Kidney (tissue), 14 donors: ENCODE data around the gene EPAS1. TPM values are rescaled to one million over a fixed set of nuclear protein-coding genes. Genes with fewer than 3 reads are reported as not detected.

Experiments
- DNase-seq, 5 donors: peaks; one replicate each; pipeline ENCODE4 v3.0.0-alpha.2; 2013 to 2020
- FAIRE-seq: peaks from 2 replicates; lab custom pipeline; 2012; peaks lifted over from hg19 to GRCh38; lab: Jason Lieb, UNC
- H3K27ac ChIP-seq, 2 donors: one replicate each; pipeline ENCODE4 v1.7.0; 2013; ENCODE audit warnings: low read depth in 2 of 2, low read length in 2 of 2, inconsistent platforms in 1 of 2
- H3K27me3 ChIP-seq: one replicate; pipeline ENCODE4 v1.7.1; 2013; ENCODE audit warnings: low read length, inconsistent platforms; ENCODE audit not compliant: control insufficient read depth, insufficient read depth
- H3K36me3 ChIP-seq, 3 donors: one replicate each; pipeline versions ENCODE4 v1.7.0 to v1.7.1; 2013; ENCODE audit warnings: low read length in 3 of 3, control low read depth in 1 of 3, inconsistent platforms in 1 of 3; ENCODE audit not compliant: insufficient read depth in 3 of 3, control insufficient read depth in 2 of 3
- H3K4me1 ChIP-seq, 3 donors: one replicate each; pipeline versions ENCODE4 v1.7.0 to v1.7.1; 2013; ENCODE audit warnings: low read length in 3 of 3, inconsistent platforms in 1 of 3, low read depth in 1 of 3; ENCODE audit not compliant: control insufficient read depth in 2 of 3, insufficient read depth in 2 of 3
- H3K4me3 ChIP-seq, 3 donors: one replicate each; pipeline versions ENCODE4 v1.7.0 to v1.8.1; 2013; ENCODE audit warnings: low read length in 3 of 3, control low read depth in 1 of 3, inconsistent platforms in 1 of 3
- H3K9ac ChIP-seq, 3 donors: one replicate each; pipeline versions ENCODE4 v1.7.0 to v1.7.1; 2013; ENCODE audit warnings: low read length in 3 of 3, control low read depth in 1 of 3, inconsistent platforms in 1 of 3
- H3K9me3 ChIP-seq, 3 donors: one replicate each; pipeline versions ENCODE4 v1.7.0 to v1.7.1; 2013; ENCODE audit warnings: low read length in 3 of 3, control low read depth in 1 of 3, inconsistent platforms in 1 of 3; ENCODE audit not compliant: control insufficient read depth in 2 of 3, insufficient read depth in 1 of 3
- CTCF ChIP-seq: IDR thresholded peaks from 3 replicates; pipeline ENCODE4 v1.5.1; 2012; ENCODE audit warnings: mild to moderate bottlenecking, moderate library complexity, borderline replicate concordance; ENCODE audit not compliant: insufficient read depth; ENCODE audit errors: extremely low read depth
- intact Hi-C: fragments of 100-400 bp; cut with DNase I; formaldehyde crosslinking; loops from one replicate; pipeline ENCODE4 v1.11.1; 2022
- polyA plus RNA-seq: library from polyadenylated mRNA; stranded (reverse); fragments of 350-450 nt; fragmentation: Illumina TruSeq; extraction: RNeasy Lipid Tissue Mini Kit (QIAGEN cat#74804); gene quantifications from one replicate; pipeline ENCODE4 v1.2.3, GENCODE V29; 2014; ENCODE audit warnings: low read depth, low replicate concordance; ENCODE audit not compliant: insufficient read depth
- total RNA-seq: library from RNA; stranded (reverse); fragmentation: NEBNext Ultra II Directional; extraction: Animal tissue kit (Norgen Biotek cat#: 25700); gene quantifications from one replicate; pipeline ENCODE4 v1.2.1, GENCODE V29; 2021
- donor health status: control.
- donor health status: control.
- donor health status: control.
- donor health status: control.
- donor health status: control.
- donor health status: DM: yes; HTN: yes; CAD: no.
- donor health status: Normal renal cell carcinoma (clear cell type).

EPAS1 gene
- total and polyA plus RNA-seq, 2 donors from 2014 or later = 142 to 398 TPM

GRCh38 chr2:46400016-46400415 lies 102.8 kb downstream of the EPAS1 start:
- DNase-seq (no peak), FAIRE-seq (no peak)
- Histone ChIP-seq H3K9ac (no peak overlapping the region), H3K9me3 (no peaks in the 10 kb centered on the region), H3K27me3 (no peaks in the 10 kb centered on the region), H3K27ac (no peak overlapping the region), H3K4me3 (no peak overlapping the region), H3K4me1 (no peaks in the 10 kb centered on the region), H3K36me3 (no peaks in the 10 kb centered on the region)
- TF ChIP-seq CTCF = no peak
- intact Hi-C loops = no loop called here

GRCh38 chr2:46402874-46403273 lies 105.7 kb downstream of the EPAS1 start:
- no peak for DNase-seq
- no peak for FAIRE-seq
- intact Hi-C loops = no loop called here
- Histone ChIP-seq H3K27me3 (no peaks in the 10 kb centered on the region), H3K4me3 (no peak overlapping the region), H3K4me1 (no peaks in the 10 kb centered on the region), H3K9ac (no peak overlapping the region), H3K36me3 (no peaks in the 10 kb centered on the region), H3K27ac (no peak overlapping the region), H3K9me3 (no peaks in the 10 kb centered on the region)
- TF ChIP-seq CTCF = no peak

GRCh38 chr2:46404181-46404759 lies 107.1 kb downstream of the EPAS1 start:
- FAIRE-seq (no peak), DNase-seq (no peak)
- H3K4me1 ChIP-seq = no peaks in the 10 kb centered on the region
- H3K36me3 ChIP-seq = no peaks in the 10 kb centered on the region
- H3K4me3 ChIP-seq = no peak overlapping the region
- H3K27me3 ChIP-seq = no peaks in the 10 kb centered on the region
- H3K27ac ChIP-seq = no peak overlapping the region
- intact Hi-C loops = no loop called here
- no peaks in the 10 kb centered on the region for H3K9me3 ChIP-seq
- no peak overlapping the region for H3K9ac ChIP-seq
- TF ChIP-seq CTCF = no peak

- no peak for TF ChIP-seq CTCF
- H3K9me3 ChIP-seq = no peaks in the 10 kb centered on the region
- H3K9ac ChIP-seq = no peak overlapping the region
- no peaks in the 10 kb centered on the region for H3K36me3 ChIP-seq
- FAIRE-seq (no peak), DNase-seq (no peak)
- no peaks in the 10 kb centered on the region for H3K27me3 ChIP-seq
- no peaks in the 10 kb centered on the region for H3K4me1 ChIP-seq
- no peak overlapping the region for H3K4me3 ChIP-seq
- H3K27ac ChIP-seq = no peak overlapping the region
- intact Hi-C loops = no loop called here
Observed at GRCh38 chr2:46407852-46408455, 110.7 kb downstream of the EPAS1 start.
